HepG2 (cell line): ENCODE results near the gene PFKP. TPM values are rescaled to one million over a fixed set of nuclear protein-coding genes. Genes with fewer than 3 reads are reported as not detected.

Source experiments
- FOXJ3 ChIP-seq: sonication (generic); formaldehyde crosslinking; IDR thresholded peaks from 2 replicates; pipeline ENCODE4 v1.4.0; 2020; ENCODE audit warnings: missing genetic modification reagents, mild to moderate bottlenecking, borderline replicate concordance
- ISX ChIP-seq: sonication (generic); formaldehyde crosslinking; conservative IDR thresholded peaks from 2 replicates; pipeline ENCODE4 v1.5.0; 2020; ENCODE audit warnings: missing genetic modification reagents
- KMT2B ChIP-seq: IDR thresholded peaks from 2 replicates; pipeline ENCODE4 v1.6.1; 2016; ENCODE audit warnings: missing genetic modification reagents, missing compliant biosample characterization
- NFIC ChIP-seq: IDR thresholded peaks from 2 replicates; pipeline ENCODE4 v1.6.1; 2012; ENCODE audit warnings: mild to moderate bottlenecking, low read length, inconsistent platforms
- NRL ChIP-seq: sonication (generic); formaldehyde crosslinking; IDR thresholded peaks from 2 replicates; pipeline ENCODE4 v1.5.0; 2020; ENCODE audit warnings: missing genetic modification reagents, mild to moderate bottlenecking, moderate library complexity, borderline replicate concordance
- SIX1 ChIP-seq: sonication (generic); formaldehyde crosslinking; IDR thresholded peaks from 2 replicates; pipeline ENCODE4 v1.4.0; 2020; ENCODE audit warnings: missing genetic modification reagents, borderline replicate concordance
- SMAD3 ChIP-seq: sonication (generic); formaldehyde crosslinking; IDR thresholded peaks from 2 replicates; pipeline ENCODE4 v1.4.0; 2020; ENCODE audit warnings: missing genetic modification reagents
- TBX2 ChIP-seq: sonication (generic); formaldehyde crosslinking; IDR thresholded peaks from 2 replicates; pipeline ENCODE4 v1.5.0; 2020; ENCODE audit warnings: missing genetic modification reagents, mild to moderate bottlenecking, borderline replicate concordance
- TGIF2 ChIP-seq: IDR thresholded peaks from 2 replicates; pipeline ENCODE4 v1.6.1; 2016; ENCODE audit warnings: control low read depth, missing compliant biosample characterization
- THYN1 ChIP-seq: sonication (generic); formaldehyde crosslinking; IDR thresholded peaks from 2 replicates; pipeline ENCODE4 v1.8.1; 2023; ENCODE audit warnings: low read depth, mild to moderate bottlenecking, moderate library complexity, missing genetic modification reagents, borderline replicate concordance
- ZFP36L1 ChIP-seq: sonication (generic); formaldehyde crosslinking; IDR thresholded peaks from 2 replicates; pipeline ENCODE4 v1.8.0; 2022; ENCODE audit warnings: mild to moderate bottlenecking, missing genetic modification reagents, moderate library complexity
- ZNF12 ChIP-seq: sonication (generic); formaldehyde crosslinking; IDR thresholded peaks from 2 replicates; pipeline ENCODE4 v1.5.0; 2020; ENCODE audit warnings: missing genetic modification reagents
- ZNF136 ChIP-seq: sonication (generic); formaldehyde crosslinking; IDR thresholded peaks from 2 replicates; pipeline ENCODE4 v1.8.1; 2022; ENCODE audit warnings: low read depth, mild to moderate bottlenecking, moderate library complexity, missing genetic modification reagents
- ZNF224 ChIP-seq: sonication (generic); formaldehyde crosslinking; IDR thresholded peaks from 2 replicates; pipeline ENCODE4 v1.5.0; 2020; ENCODE audit warnings: mild to moderate bottlenecking, missing genetic modification reagents
- ZNF512 ChIP-seq: sonication (generic); formaldehyde crosslinking; IDR thresholded peaks from 2 replicates; pipeline ENCODE4 v1.4.0; 2020; ENCODE audit warnings: mild to moderate bottlenecking, missing genetic modification reagents
- ZNF574 ChIP-seq: sonication (generic); formaldehyde crosslinking; IDR thresholded peaks from 2 replicates; pipeline ENCODE4 v1.4.0; 2020; ENCODE audit warnings: missing genetic modification reagents
- ZNF609 ChIP-seq: sonication (generic); formaldehyde crosslinking; IDR thresholded peaks from 2 replicates; pipeline ENCODE4 v1.4.0; 2020; ENCODE audit warnings: mild to moderate bottlenecking, missing genetic modification reagents, borderline replicate concordance
- ZNF776 ChIP-seq: sonication (generic); formaldehyde crosslinking; IDR thresholded peaks from 2 replicates; pipeline ENCODE4 v1.4.0; 2020; ENCODE audit warnings: mild to moderate bottlenecking, missing genetic modification reagents
- polyA plus RNA-seq, 8 experiments: library from polyadenylated mRNA; depleted of rRNA in 3 of 8; stranded (reverse) in 7 of 8; unstranded in 1 of 8; fragments of >200 nt; fragmentation: Illumina TruSeq in 4 of 8; extraction: Trizol in 4 of 8; gene quantifications; 2 replicates each; pipeline versions ENCODE4 v1.2.1 to v1.2.3, GENCODE V29; 2011 to 2016; ENCODE audit warnings: low read depth in 4 of 8, missing spikeins in 1 of 8, mixed read lengths in 1 of 8; ENCODE audit not compliant: insufficient read depth in 1 of 8
- total RNA-seq, 5 experiments: library from RNA; depleted of rRNA; stranded (reverse); fragments of >200 nt; fragmentation: Illumina TruSeq; extraction: Trizol; gene quantifications; 2 replicates each; pipeline ENCODE4 v1.2.3, GENCODE V29; 2016; ENCODE audit warnings: low read depth in 1 of 5

PFKP gene
- total and polyA plus RNA-seq, 2 of the 13 experiments (the other 11 are each of a cell fraction or from before 2014, with no cell fraction given), result 0.80 to 2.4 TPM

GRCh38 chr10:3172446-3173170, 105.3 kb downstream of the PFKP start, which contains the start of gene PITRM1 (continued):
- TF ChIP-seq ZNF609 (CRISPR knock-in tag), result no peak
- peak; percentile 81; the same call in 1 of the 2 replicates for TF ChIP-seq TGIF2 (CRISPR knock-in tag)
- no peak; the same call in 1 of the 2 replicates for TF ChIP-seq ZNF224 (CRISPR knock-in tag)
- TF ChIP-seq ZNF776 (CRISPR knock-in tag), result no peak
- no peak for TF ChIP-seq FOXJ3 (CRISPR knock-in tag)
- no peak for TF ChIP-seq KMT2B
- TF ChIP-seq ZNF136, result no peak
- no peak for TF ChIP-seq THYN1 (CRISPR knock-in tag)
- peak; percentile 54 for TF ChIP-seq ZNF574
- no peak for TF ChIP-seq SMAD3
- no peak for TF ChIP-seq NFIC
- no peak for TF ChIP-seq ISX
- TF ChIP-seq TBX2 (CRISPR knock-in tag), result peak; percentile 68; the same call in 1 of the 2 replicates
- TF ChIP-seq ZNF12 (CRISPR knock-in tag), result peak; percentile 61; the same call in 1 of the 2 replicates
- no peak for TF ChIP-seq ZNF512 (CRISPR knock-in tag)
- 0 out of 2 replicates have a peak, but pooled peaks have one; percentile 24 for TF ChIP-seq NRL
- no peak for TF ChIP-seq SIX1 (CRISPR knock-in tag)
- peak; percentile 72; the same call in 1 of the 2 replicates for TF ChIP-seq ZFP36L1 (CRISPR knock-in tag)
